Stimulated activated naive B cell treated with anti-CD40 and anti-IgM and Interleukin-4, amounts not matched to agents 10 μg/mL and 1 μg/mL and 100 μg/mL, for 72 hours (primary cell): Measurements from ENCODE around the gene NTSR1.

Experiments
- ATAC-seq, 2 donors: fragments of 150-1000 bp; cut with Tn5 transposase; replicated peaks; 2 replicates each; pipeline ENCODE4 v1.10.0; 2021; ENCODE audit warnings: moderate library complexity in 1 of 2
- DNase-seq: peaks from one replicate; pipeline ENCODE4 v3.0.0; 2021
- H3K27ac Mint-ChIP-seq: one replicate; pipeline ENCODE4 v1.8.0; 2022; ENCODE audit warnings: mild to moderate bottlenecking, mixed read lengths
- H3K27me3 Mint-ChIP-seq, 2 donors: one replicate each; pipeline ENCODE4 v1.8.0; 2022; ENCODE audit warnings: mixed read lengths in 2 of 2
- H3K36me3 Mint-ChIP-seq, 2 donors: one replicate each; pipeline ENCODE4 v1.8.0; 2022; ENCODE audit warnings: mixed read lengths in 2 of 2, mild to moderate bottlenecking in 1 of 2
- H3K4me1 Mint-ChIP-seq, 2 donors: one replicate each; pipeline ENCODE4 v1.8.0; 2022; ENCODE audit warnings: mixed read lengths in 2 of 2, mild to moderate bottlenecking in 1 of 2
- H3K4me3 Mint-ChIP-seq, 2 donors: one replicate each; pipeline ENCODE4 v1.8.0; 2022; ENCODE audit warnings: mild to moderate bottlenecking in 2 of 2, mixed read lengths in 2 of 2, moderate library complexity in 1 of 2
- H3K9me3 Mint-ChIP-seq, 2 donors: one replicate each; pipeline ENCODE4 v1.8.0; 2022; ENCODE audit warnings: mixed read lengths in 2 of 2, mild to moderate bottlenecking in 1 of 2

Gene NTSR1

DNA sequence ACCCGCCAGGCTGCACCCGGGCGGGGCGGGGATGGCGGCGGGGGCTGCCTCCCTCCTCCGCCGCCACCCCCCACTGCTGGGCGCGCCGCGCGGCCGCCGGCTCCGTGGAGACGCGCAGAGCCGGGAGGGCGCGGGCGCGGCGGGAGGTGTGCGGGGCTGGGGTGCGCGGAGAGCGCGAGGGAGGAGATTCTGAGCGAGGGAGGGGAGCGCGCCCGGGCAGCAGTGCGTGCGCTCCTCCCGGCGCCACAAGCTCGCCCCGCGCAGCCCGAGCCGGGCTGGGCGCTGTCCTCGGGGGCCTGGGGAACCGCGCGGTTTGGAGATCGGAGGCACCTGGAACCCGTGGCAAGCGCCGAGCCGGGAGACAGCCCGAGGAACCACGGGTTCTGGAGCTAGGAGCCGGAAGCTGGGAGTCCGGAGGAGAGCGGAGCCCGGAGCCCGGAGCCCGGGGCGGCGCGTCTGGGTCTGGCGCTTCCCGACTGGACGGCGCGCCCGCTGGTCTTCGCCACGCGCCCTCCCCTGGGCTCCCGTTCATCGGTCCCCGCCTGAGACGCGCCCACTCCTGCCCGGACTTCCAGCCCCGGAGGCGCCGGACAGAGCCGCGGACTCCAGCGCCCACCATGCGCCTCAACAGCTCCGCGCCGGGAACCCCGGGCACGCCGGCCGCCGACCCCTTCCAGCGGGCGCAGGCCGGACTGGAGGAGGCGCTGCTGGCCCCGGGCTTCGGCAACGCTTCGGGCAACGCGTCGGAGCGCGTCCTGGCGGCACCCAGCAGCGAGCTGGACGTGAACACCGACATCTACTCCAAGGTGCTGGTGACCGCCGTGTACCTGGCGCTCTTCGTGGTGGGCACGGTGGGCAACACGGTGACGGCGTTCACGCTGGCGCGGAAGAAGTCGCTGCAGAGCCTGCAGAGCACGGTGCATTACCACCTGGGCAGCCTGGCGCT lies at the start of gene NTSR1:
Gene NTSR1, plus strand, starts transcription at position 246 of the 946 bp plus-strand sequence. Its CDS starts 372 bp downstream, at position 618.
- Mint-ChIP-seq H3K9me3 (no peaks in the 10 kb centered on the region), H3K27ac (peak within 1 kb of the TSS; percentile 31), H3K36me3 (peaks cover 0 to 2% of the 10 kb centered on the region in 2 donors), H3K27me3 (peaks cover 50 to 66% of the 10 kb centered on the region in 2 donors), H3K4me3 (peak within 1 kb of the TSS; percentile 48 to 52), H3K4me1 (peaks cover 4 to 7% of the 10 kb centered on the region in 2 donors)
- DNase-seq = no peak
- no peak for ATAC-seq

DNA sequence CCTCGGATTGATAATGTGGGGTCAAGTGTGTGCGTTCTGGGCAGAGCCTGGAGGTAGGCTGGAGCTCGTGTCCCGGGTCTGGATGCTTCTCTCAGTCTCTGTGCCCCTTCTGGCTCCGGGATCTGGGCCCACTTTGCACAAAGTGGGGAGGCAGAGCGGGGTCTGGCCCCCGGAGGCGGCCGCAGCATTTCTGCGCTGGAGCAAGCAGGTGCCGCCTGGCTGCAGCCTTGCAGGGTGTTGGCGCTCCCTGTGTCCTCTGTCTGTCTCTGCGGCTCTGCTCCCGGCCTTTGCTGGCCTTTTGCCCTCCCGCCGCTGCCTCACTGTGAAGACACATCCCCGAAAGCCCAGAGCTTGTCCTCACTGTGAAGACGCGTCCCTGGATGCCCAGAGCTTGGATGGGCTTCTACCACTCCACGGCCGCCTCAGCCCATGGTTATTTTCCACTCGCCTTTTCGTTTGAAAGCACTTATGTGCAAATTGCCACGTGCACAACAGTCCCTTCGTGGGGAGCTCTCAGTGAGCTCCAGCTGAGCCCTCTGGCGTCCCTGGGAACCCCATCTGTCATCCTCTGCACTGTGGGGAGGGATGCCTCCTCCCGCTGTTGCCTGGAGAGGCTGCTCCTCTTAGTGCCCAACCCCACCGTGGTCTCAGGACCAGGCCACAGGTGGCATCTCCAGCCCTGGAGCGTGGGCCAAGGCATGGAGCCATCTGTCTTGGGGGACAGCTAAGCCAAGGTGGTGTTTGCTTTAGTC lies 49.0 kb upstream of the NTSR1 start:
- no peak for ATAC-seq
- Mint-ChIP-seq H3K27ac (peak overlapping the region; percentile 20), H3K4me1 (peaks cover 7 to 27% of the 10 kb centered on the region in 2 donors), H3K27me3 (no peaks in the 10 kb centered on the region), H3K9me3 (no peaks in the 10 kb centered on the region), H3K4me3 (peak overlapping the region in 1 of 2 donors; percentile 15), H3K36me3 (peaks cover 40 to 48% of the 10 kb centered on the region in 2 donors)
- no peak for DNase-seq

DNA sequence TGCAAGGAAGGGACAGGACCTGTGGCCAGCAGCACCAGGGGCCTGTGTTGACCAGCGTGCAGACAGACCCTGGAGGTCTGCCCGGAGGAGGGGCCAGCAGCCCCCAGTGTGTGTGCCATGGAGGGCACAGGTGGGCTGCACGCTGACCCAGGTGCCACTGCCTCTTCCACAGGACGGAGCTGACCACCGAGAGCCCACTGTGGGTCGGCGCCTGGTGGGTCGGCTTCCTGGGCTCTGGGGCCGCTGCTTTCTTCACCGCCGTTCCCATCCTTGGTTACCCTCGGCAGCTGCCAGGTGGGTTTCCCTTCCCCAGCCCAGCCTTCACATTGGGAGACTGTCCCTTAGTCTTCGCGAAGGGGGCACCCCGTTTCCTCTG lies 48.4 kb upstream of the NTSR1 start:
- no peak for DNase-seq
- Mint-ChIP-seq H3K27me3 (no peaks in the 10 kb centered on the region), H3K27ac (no peak overlapping the region), H3K36me3 (peaks cover 43 to 53% of the 10 kb centered on the region in 2 donors), H3K4me3 (no peak overlapping the region), H3K9me3 (no peaks in the 10 kb centered on the region), H3K4me1 (peaks cover 7 to 22% of the 10 kb centered on the region in 2 donors)
- no peak for ATAC-seq

DNA sequence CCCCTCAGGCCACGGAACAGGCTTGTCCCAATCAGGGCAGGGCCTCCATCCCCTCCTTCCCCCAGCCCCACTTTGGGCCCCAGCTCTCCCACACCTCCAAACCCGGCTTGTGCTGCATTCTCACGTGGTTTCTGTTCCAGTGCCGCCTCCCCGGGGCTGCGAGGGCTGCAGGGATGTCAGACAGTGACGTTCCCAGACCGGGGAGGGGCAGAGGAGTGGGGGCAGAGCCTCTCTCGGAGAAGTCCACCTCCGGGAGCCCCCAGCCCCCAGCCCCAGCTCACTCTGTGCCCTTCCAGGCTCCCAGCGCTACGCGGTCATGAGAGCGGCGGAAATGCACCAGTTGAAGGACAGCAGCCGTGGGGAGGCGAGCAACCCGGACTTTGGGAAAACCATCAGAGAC lies 47.9 kb upstream of the NTSR1 start:
- ATAC-seq = no peak
- Mint-ChIP-seq H3K36me3 (peaks cover 41 to 53% of the 10 kb centered on the region in 2 donors), H3K27ac (no peak overlapping the region), H3K27me3 (no peaks in the 10 kb centered on the region), H3K4me3 (no peak overlapping the region), H3K9me3 (no peaks in the 10 kb centered on the region), H3K4me1 (peaks cover 5 to 17% of the 10 kb centered on the region in 2 donors)
- no peak for DNase-seq

DNA sequence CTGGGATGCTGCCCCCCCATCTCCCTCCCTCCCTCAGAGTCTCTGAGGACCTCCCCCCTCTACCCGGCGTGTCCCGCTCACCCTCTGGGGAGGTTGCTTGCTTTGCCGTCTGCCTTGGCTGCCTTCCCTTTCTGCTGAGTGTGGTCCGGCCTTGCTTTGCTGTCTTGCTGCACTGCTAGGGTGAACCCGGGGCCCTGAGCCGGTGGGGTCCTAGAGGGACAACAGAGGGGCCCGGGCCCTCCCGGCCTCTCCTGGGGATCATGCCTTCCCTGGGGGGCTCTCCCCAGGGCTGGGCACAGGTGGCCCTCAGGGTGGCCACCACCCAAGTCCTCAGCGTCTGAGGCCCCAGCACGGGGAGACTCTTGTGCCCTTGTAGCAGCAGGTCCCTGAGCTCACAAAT lies 47.0 kb upstream of the NTSR1 start:
- DNase-seq = no peak
- H3K4me3 Mint-ChIP-seq = no peak overlapping the region
- H3K4me1 Mint-ChIP-seq = peaks cover 5 to 17% of the 10 kb centered on the region in 2 donors
- peak overlapping the region; percentile 82 for H3K27ac Mint-ChIP-seq
- no peaks in the 10 kb centered on the region for H3K9me3 Mint-ChIP-seq
- no peaks in the 10 kb centered on the region for H3K27me3 Mint-ChIP-seq
- ATAC-seq = no peak
- H3K36me3 Mint-ChIP-seq = peaks cover 46 to 58% of the 10 kb centered on the region in 2 donors

DNA sequence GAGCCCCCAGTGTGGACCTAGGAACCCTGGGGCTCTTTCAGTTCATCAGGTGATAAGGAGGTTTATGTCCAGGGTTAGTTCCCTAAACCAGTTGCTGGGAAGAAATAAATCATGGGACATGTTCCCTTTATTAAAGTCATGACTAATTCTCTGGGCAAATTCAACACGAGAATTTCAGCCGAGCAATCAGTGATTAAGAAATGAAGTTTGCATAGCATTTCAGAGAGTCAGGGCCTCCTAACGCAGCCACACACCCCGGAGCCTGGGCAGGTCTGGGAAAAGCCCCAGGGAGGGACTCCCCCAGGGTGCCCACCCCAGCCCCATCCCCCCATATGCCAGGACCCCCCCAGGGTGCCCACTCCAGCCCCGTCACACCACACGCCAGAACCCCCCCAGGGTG lies 46.2 kb upstream of the NTSR1 start:
- no peak for DNase-seq

DNA sequence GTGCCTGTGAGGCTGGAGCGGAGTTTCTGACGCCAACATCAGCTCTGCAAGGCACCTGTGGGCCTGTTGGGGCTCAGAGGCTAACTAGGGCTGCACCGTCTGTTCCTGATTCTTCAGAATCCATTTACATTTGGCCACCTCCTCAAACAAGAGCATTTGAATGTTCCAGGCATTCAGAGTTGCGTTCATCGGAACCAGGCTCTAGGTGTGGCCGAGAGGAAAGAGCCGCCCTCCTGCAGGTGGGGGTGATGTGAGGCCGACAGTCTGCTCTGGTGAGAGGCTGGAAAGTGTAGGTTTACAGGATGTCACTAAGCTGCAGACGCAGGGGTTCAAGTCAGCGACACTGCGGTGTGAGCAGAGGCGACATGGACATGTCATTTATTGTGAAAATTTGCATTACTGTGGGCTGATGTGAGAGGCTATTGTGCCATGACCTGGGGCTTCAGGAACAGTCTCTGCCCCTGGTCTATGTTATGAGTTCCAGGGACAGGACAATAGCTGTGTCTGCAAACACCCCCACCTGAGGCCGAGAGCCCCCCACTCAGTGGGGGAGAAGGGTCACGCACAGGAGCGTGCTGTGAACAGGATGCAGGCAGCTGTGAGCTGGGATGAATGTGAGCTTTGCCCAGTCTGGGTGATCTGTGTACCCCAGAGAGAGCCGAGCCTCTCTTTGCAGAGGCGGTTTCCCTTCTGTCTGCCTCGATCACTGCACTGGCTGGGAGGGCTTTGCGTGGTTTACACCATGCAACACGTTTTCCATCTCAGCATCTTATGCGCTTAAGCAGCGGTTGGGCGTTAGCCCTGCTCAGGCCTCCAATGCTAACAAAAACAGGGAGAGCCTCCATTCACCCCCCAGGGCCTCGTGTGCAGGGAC lies 45.3 kb upstream of the NTSR1 start:
- no peak overlapping the region for H3K4me3 Mint-ChIP-seq
- no peak for DNase-seq
- ATAC-seq = no peak
- peaks cover 10 to 16% of the 10 kb centered on the region in 2 donors for H3K4me1 Mint-ChIP-seq
- no peaks in the 10 kb centered on the region for H3K27me3 Mint-ChIP-seq
- no peaks in the 10 kb centered on the region for H3K9me3 Mint-ChIP-seq
- peaks cover 51 to 60% of the 10 kb centered on the region in 2 donors for H3K36me3 Mint-ChIP-seq
- peak overlapping the region; percentile 42 for H3K27ac Mint-ChIP-seq

More for the DNA sequence above, 46.2 kb upstream of the NTSR1 start:
- no peaks in the 10 kb centered on the region for H3K9me3 Mint-ChIP-seq
- no peaks in the 10 kb centered on the region for H3K27me3 Mint-ChIP-seq
- H3K36me3 Mint-ChIP-seq = peaks cover 47 to 58% of the 10 kb centered on the region in 2 donors
- ATAC-seq = no peak
- no peak overlapping the region for H3K27ac Mint-ChIP-seq
- H3K4me3 Mint-ChIP-seq = no peak overlapping the region
- peaks cover 5 to 17% of the 10 kb centered on the region in 2 donors for H3K4me1 Mint-ChIP-seq

DNA sequence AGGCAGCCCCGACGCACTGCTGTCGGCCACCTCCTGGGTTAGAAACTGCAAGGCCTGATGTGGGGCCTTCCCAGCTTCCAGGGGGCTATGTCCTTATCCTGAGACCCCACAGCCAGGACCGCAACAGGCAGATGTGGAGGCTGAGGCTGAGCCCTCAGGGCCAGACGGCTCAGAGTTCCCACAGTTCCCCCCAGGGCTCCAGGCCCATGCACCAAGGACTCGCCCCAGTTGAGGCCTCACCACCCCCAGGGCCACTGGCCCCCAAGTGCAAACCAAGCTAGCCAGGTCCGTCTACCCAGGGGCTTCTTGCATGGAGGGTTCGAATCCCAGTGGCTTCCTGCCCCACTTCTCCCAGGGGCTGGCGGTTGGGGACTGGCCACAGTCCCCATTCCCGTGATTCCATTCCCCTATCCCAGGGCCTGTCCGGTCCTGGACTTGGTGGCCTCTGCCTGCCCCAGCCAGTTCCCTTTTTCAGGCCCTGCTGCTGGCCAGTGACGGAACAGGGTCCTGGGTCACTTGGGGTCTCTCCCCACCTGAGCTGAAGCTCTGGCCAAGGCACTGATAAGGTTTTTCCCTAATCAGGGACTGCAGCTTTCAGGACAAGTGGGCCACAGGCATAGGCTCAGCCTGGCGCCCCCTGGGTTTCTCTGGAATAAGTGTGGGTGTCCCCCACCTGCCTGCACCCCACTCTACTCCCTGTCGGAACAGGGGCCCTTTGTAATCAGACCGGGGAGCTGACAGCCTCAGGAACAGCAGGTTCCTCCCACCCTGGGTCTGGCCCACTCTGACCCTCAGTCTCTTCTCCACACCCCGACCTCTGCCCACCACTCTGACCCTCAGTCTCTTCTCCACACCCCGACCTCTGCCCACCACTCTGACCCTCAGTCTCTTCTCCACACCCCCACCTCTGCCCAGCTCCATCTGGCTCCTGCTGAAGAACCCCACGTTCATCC lies 44.3 kb upstream of the NTSR1 start:
- H3K27me3 Mint-ChIP-seq = no peaks in the 10 kb centered on the region
- H3K36me3 Mint-ChIP-seq = peaks cover 47 to 57% of the 10 kb centered on the region in 2 donors
- H3K27ac Mint-ChIP-seq = peak overlapping the region; percentile 69
- H3K9me3 Mint-ChIP-seq = no peaks in the 10 kb centered on the region
- DNase-seq (no peak), ATAC-seq (no peak)
- H3K4me1 Mint-ChIP-seq = peaks cover 4 to 7% of the 10 kb centered on the region in 2 donors
- peak overlapping the region in 1 of 2 donors; percentile 41 for H3K4me3 Mint-ChIP-seq

DNA sequence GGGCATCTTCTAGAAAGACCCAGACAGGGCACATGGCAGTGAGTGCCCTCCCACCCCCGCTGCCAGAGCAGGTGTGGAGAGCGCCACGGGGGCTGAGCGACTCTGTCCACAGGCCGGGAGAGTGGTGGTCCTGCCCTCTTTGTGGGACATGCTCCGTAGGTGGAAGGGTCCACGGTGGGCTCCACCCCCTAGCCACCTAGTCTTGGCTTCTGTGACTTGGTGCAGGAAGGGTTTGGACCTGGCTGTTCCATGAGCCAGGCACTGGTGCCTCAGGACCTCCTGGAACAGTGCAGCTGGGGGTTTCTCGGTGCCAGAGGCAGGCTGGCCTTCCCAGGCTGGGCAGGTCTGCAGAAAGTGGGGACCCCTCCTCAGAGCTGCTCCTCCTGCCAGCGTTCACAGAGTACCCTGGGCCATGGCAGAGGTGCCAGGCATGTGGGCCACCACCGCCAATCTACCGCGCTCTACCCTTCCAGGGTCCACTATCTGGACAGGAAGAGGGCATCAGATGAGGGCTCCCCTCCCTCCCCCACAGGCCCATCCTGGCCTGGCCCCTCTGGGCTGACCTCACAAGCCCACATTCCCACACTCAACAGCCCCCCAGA lies 43.4 kb upstream of the NTSR1 start:
- peaks cover 41 to 59% of the 10 kb centered on the region in 2 donors for H3K36me3 Mint-ChIP-seq
- no peak overlapping the region for H3K4me3 Mint-ChIP-seq
- no peaks in the 10 kb centered on the region for H3K9me3 Mint-ChIP-seq
- DNase-seq = no peak
- no peak overlapping the region for H3K27ac Mint-ChIP-seq
- H3K27me3 Mint-ChIP-seq = no peaks in the 10 kb centered on the region
- ATAC-seq = no peak
- peaks cover 0 to 4% of the 10 kb centered on the region in 2 donors for H3K4me1 Mint-ChIP-seq

DNA sequence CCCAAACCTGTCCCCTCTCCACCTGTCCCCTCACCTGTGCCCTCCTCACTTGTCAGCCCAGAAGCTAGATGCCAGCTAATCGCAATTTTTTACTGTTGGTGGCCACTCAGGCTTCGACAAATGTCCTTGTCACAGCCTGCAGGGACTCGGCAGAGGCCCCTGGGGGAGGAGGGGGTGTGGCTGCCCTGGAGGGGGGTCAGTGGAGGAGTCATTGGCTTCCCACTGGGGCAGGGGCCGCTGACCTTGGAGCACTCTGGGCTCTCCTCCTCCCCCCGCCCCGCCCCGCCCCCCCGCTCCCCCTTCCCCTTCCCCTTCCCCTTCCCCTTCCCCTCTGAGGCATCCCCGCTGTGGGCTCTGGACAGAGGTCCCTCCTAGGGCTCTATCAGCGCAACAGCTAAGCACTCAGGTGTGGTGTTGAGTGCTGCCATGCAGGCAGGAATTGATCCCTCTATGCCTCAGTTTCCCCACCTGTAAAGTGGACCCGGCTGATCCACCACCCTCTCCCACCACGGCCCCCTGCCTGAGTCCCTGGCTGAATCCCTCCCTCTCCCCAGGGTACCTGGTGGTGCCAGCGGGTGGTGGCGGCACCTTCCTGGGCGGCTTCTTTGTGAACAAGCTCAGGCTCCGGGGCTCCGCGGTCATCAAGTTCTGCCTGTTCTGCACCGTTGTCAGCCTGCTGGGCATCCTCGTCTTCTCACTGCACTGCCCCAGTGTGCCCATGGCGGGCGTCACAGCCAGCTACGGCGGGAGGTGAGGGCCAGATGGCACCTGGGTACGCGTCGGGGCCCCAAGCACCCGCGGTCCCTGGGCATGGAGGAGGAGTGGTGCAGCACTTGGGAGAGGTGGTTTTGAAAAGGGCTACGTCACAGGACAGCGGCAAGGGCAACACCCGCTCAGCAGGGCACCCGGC lies 42.6 kb upstream of the NTSR1 start:
- no peak for DNase-seq
- ATAC-seq = no peak
- Mint-ChIP-seq H3K27me3 (no peaks in the 10 kb centered on the region), H3K27ac (no peak overlapping the region), H3K4me3 (no peak overlapping the region), H3K4me1 (peaks cover 0 to 4% of the 10 kb centered on the region in 2 donors), H3K9me3 (no peaks in the 10 kb centered on the region), H3K36me3 (peaks cover 40 to 61% of the 10 kb centered on the region in 2 donors)

DNA sequence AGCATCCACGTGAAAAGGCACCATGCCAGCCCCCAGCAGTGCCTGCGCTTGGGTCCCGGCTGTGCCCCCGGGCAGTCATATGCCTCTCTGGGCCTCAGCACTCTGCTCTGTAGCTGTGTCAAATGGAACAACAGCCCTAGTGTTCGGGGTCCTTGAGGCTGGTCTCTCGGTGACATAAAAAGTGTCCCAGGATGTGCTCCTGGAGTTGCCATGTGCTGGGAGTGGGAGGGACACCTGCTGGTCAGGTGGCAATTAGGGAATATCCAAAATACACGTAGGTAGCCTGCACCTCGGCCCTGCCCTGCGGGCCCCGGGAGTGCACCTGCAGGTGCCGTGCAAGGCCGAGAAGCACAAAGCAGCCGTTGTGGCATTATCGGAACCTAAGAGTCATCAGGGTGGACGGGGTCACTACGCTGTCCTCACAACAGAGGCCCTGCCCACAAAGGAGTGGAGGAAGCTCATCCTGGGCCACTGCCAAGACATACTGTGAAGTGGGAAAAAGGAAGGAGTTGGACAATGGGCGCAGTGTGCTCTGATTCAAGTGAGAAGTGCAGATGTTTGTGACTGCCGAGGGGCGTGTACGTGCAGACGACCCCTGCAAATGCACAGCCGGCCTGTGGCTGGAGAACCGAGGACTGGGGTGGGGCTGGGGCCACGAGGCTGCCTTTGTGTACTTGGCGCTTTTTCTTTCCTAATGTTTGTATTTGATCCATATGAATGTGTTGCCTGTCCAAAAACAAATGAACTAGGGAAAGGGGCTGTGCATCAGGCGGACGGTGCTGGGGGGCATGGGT lies 41.7 kb upstream of the NTSR1 start:
- no peak overlapping the region for H3K4me3 Mint-ChIP-seq
- H3K36me3 Mint-ChIP-seq = peaks cover 45 to 63% of the 10 kb centered on the region in 2 donors
- peaks cover 0 to 4% of the 10 kb centered on the region in 2 donors for H3K4me1 Mint-ChIP-seq
- no peaks in the 10 kb centered on the region for H3K27me3 Mint-ChIP-seq
- ATAC-seq (no peak), DNase-seq (no peak)
- no peaks in the 10 kb centered on the region for H3K9me3 Mint-ChIP-seq
- no peak overlapping the region for H3K27ac Mint-ChIP-seq
